GM19035 (cell line): ENCODE data around the gene AGBL5.
"Not testable (repeated sequence)": the region's sequence is repeated elsewhere in the genome, so short reads cannot be mapped to it uniquely, and the experiment has no call there.

Source experiments
- ATAC-seq: cut with Tn5 transposase; IDR thresholded peaks from one replicate; pipeline ENCODE4 v1.9.1; 2021; ENCODE audit not compliant: unreplicated experiment

Gene AGBL5

GRCh38 chr2:27115519-27115918, 64.1 kb downstream of the AGBL5 start:
- ATAC-seq: no peak

- no peak for ATAC-seq
Measured at GRCh38 chr2:27117995-27118524, 66.6 kb downstream of the AGBL5 start.

- ATAC-seq: no peak
Measured at GRCh38 chr2:27118525-27119329, 67.3 kb downstream of the AGBL5 start, which contains the start of gene CGREF1. CGREF1 (minus strand) TSS chr2:27119128; CDS start chr2:27104366, 14,762 bp downstream.

GRCh38 chr2:27119330-27119670, 67.8 kb downstream of the AGBL5 start:
- ATAC-seq: not testable (repeated sequence)
